ENCODE measurements around the gene C16orf86. TPM values are rescaled to one million over a fixed set of nuclear protein-coding genes. Genes with fewer than 3 reads are reported as not detected.
A peak's percentile ranks its signal among the peaks of the same experiment; 100 is the strongest.

The C16orf86 gene
- total RNA-seq, 1 donor from 2014 or later: 1.6 TPM

GRCh38 chr16:67669499-67670101 is 3.0 kb downstream of the C16orf86 start:
- Histone ChIP-seq H3K4me1 (peaks cover 9 to 20% of the 10 kb centered on the region in 2 donors), H3K27ac (no peak overlapping the region), H3K36me3 (no peaks in the 10 kb centered on the region), H3K9me3 (no peaks in the 10 kb centered on the region), H3K4me3 (no peak overlapping the region), H3K27me3 (no peaks in the 10 kb centered on the region)
- DNase-seq (ENCODE audit: low spot score in 2 of 2): no peak
- no peak for TF ChIP-seq CTCF (IDR thresholded peaks at IDR 0.05)
- intact Hi-C loops (cut with DNase I): loop anchor here (10.0 kb wide), 1 partner anchor 425 kb away; the partner anchor contains the start of genes FHOD1 and SLC9A5

- Histone ChIP-seq H3K9me3 (no peaks in the 10 kb centered on the region), H3K36me3 (peaks cover 0 to 2% of the 10 kb centered on the region in 2 donors), H3K27ac (peak overlapping the region in 1 of 2 donors; percentile 82), H3K4me3 (no peak overlapping the region), H3K4me1 (peaks cover 3 to 5% of the 10 kb centered on the region in 2 donors), H3K27me3 (no peaks in the 10 kb centered on the region)
- no peak for DNase-seq (ENCODE audit: low spot score in 2 of 2)
- intact Hi-C loops (cut with DNase I): no loop called here
- TF ChIP-seq CTCF (IDR thresholded peaks at IDR 0.05): no peak
These were observed 5.7 kb downstream of the C16orf86 start for GRCh38 chr16:67672306-67672705.

- intact Hi-C loops (cut with DNase I): no loop called here
These were observed 6.4 kb downstream of the C16orf86 start for GRCh38 chr16:67672739-67673662.

GRCh38 chr16:67673712-67674580 is 7.3 kb downstream of the C16orf86 start:
- Histone ChIP-seq H3K9me3 (no peaks in the 10 kb centered on the region), H3K27me3 (no peaks in the 10 kb centered on the region), H3K27ac (peak overlapping the region; percentile 31 to 82), H3K4me1 (no peaks in the 10 kb centered on the region), H3K36me3 (peaks cover 0 to 2% of the 10 kb centered on the region in 2 donors), H3K4me3 (no peak overlapping the region)
- intact Hi-C loops (cut with DNase I): no loop called here
- no peak for TF ChIP-seq CTCF (IDR thresholded peaks at IDR 0.05)
- DNase-seq (ENCODE audit: low spot score in 2 of 2): peak in 1 of 2 donors; percentile 78

More at GRCh38 chr16:67672739-67673662, 6.4 kb downstream of the C16orf86 start:
- Histone ChIP-seq H3K4me1 (no peaks in the 10 kb centered on the region), H3K27me3 (no peaks in the 10 kb centered on the region), H3K4me3 (no peak overlapping the region), H3K27ac (peak overlapping the region; percentile 31 to 82), H3K9me3 (no peaks in the 10 kb centered on the region), H3K36me3 (peaks cover 0 to 2% of the 10 kb centered on the region in 2 donors)
- DNase-seq (ENCODE audit: low spot score in 2 of 2): peak in 1 of 2 donors; percentile 78
- TF ChIP-seq CTCF (IDR thresholded peaks at IDR 0.05): peak; percentile 37 to 51 (median 50)

Data from ascending aorta (tissue), 2 donors.